PFSK-1 (cell line): ENCODE data around the gene TNFAIP1.
A peak's percentile ranks its signal among the peaks of the same experiment; 100 is the strongest.

Experiments
- FOXP2 ChIP-seq: optimal IDR thresholded peaks from 2 replicates; pipeline ENCODE3; 2011; ENCODE audit warnings: borderline replicate concordance, control low read depth, inconsistent platforms; ENCODE audit not compliant: insufficient read depth; ENCODE audit errors: extremely low read length, extremely low read depth
- POLR2AphosphoS5 ChIP-seq: IDR thresholded peaks from 2 replicates; pipeline ENCODE4 v1.6.1; 2012; ENCODE audit warnings: low read depth, mild to moderate bottlenecking, control low read depth, low read length, moderate library complexity
- SIN3A ChIP-seq: IDR thresholded peaks from 2 replicates; pipeline ENCODE4 v1.6.1; 2012; ENCODE audit warnings: mild to moderate bottlenecking, low read length, moderate library complexity, borderline replicate concordance; ENCODE audit not compliant: insufficient read depth
- TAF1 ChIP-seq: IDR thresholded peaks from 2 replicates; pipeline ENCODE4 v1.6.1; 2012; ENCODE audit warnings: low read length, control low read depth, borderline replicate concordance; ENCODE audit not compliant: insufficient read depth
- TF ChIP-seq, protein P1 (sequence below), 2 experiments: IDR thresholded peaks; 2 replicates each; pipeline versions ENCODE4 v1.6.1 to v1.8.0; 2011 to 2012; ENCODE audit warnings: low read depth in 2 of 2, low read length in 2 of 2, control low read depth in 1 of 2, inconsistent platforms in 1 of 2, mild to moderate bottlenecking in 1 of 2, moderate library complexity in 1 of 2; ENCODE audit not compliant: insufficient read depth in 1 of 2

Gene TNFAIP1

GRCh38 chr17:28315846-28316705 is 19.5 kb upstream of the TNFAIP1 start:
- TF ChIP-seq SIN3A = no peak
- TF ChIP-seq FOXP2 = no peak
- TF ChIP-seq TAF1 = no peak
- TF ChIP-seq POLR2AphosphoS5 = no peak
- TF ChIP-seq, protein P1, sequence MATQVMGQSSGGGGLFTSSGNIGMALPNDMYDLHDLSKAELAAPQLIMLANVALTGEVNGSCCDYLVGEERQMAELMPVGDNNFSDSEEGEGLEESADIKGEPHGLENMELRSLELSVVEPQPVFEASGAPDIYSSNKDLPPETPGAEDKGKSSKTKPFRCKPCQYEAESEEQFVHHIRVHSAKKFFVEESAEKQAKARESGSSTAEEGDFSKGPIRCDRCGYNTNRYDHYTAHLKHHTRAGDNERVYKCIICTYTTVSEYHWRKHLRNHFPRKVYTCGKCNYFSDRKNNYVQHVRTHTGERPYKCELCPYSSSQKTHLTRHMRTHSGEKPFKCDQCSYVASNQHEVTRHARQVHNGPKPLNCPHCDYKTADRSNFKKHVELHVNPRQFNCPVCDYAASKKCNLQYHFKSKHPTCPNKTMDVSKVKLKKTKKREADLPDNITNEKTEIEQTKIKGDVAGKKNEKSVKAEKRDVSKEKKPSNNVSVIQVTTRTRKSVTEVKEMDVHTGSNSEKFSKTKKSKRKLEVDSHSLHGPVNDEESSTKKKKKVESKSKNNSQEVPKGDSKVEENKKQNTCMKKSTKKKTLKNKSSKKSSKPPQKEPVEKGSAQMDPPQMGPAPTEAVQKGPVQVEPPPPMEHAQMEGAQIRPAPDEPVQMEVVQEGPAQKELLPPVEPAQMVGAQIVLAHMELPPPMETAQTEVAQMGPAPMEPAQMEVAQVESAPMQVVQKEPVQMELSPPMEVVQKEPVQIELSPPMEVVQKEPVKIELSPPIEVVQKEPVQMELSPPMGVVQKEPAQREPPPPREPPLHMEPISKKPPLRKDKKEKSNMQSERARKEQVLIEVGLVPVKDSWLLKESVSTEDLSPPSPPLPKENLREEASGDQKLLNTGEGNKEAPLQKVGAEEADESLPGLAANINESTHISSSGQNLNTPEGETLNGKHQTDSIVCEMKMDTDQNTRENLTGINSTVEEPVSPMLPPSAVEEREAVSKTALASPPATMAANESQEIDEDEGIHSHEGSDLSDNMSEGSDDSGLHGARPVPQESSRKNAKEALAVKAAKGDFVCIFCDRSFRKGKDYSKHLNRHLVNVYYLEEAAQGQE (IDR thresholded peaks at IDR 0.05; ENCODE audit: insufficient read depth in 1 of 2, low read depth in 2 of 2, low read length in 2 of 2) = no peak

GRCh38 chr17:28317099-28317965 is 18.2 kb upstream of the TNFAIP1 start:
- TF ChIP-seq, protein P1 (IDR thresholded peaks at IDR 0.05; ENCODE audit: insufficient read depth in 1 of 2, low read depth in 2 of 2, low read length in 2 of 2) = no peak
- no peak for TF ChIP-seq POLR2AphosphoS5
- TF ChIP-seq SIN3A = no peak
- TF ChIP-seq TAF1 = no peak
- no peak for TF ChIP-seq FOXP2

GRCh38 chr17:28317966-28318758 is 17.4 kb upstream of the TNFAIP1 start:
- TF ChIP-seq POLR2AphosphoS5 (no peak), FOXP2 (no peak), SIN3A (no peak), TAF1 (no peak)
- TF ChIP-seq, protein P1 (IDR thresholded peaks at IDR 0.05; ENCODE audit: insufficient read depth in 1 of 2, low read depth in 2 of 2, low read length in 2 of 2) = no peak

- TF ChIP-seq SIN3A = peak; percentile 66; the same call in 1 of the 2 replicates
- TF ChIP-seq TAF1 = peak; percentile 88
- TF ChIP-seq FOXP2 = peak; percentile 59
- TF ChIP-seq, protein P1 (IDR thresholded peaks at IDR 0.05; ENCODE audit: insufficient read depth in 1 of 2, low read depth in 2 of 2, low read length in 2 of 2) = peak in 1 of 2 experiments; percentile 56; a peak in 1 of 4 replicates
- TF ChIP-seq POLR2AphosphoS5 = peak; percentile 81
These were observed 16.6 kb upstream of the TNFAIP1 start, which contains the start of gene TMEM97 for GRCh38 chr17:28318759-28319597. TSS of gene TMEM97 (plus strand) at chr17:28319200. CDS start at chr17:28319240, 40 bp downstream.
